Adipocyte (in vitro differentiated cells): Measurements from ENCODE around the gene LDLRAD2.
A peak's percentile ranks its signal among the peaks of the same experiment; 100 is the strongest.

Experiments used
- DNase-seq: peaks from one replicate; pipeline ENCODE4 v3.0.0-alpha.2; 2015; ENCODE audit warnings: low read depth
- H3K27me3 ChIP-seq: replicated peaks from 2 replicates; pipeline ENCODE4 v1.7.0; 2013; ENCODE audit warnings: mild to moderate bottlenecking, low read length, moderate library complexity; ENCODE audit not compliant: control insufficient read depth, insufficient read depth
- H3K36me3 ChIP-seq: 2 replicates; pipeline ENCODE4 v1.7.0; 2013; ENCODE audit warnings: low read length, mild to moderate bottlenecking, moderate library complexity; ENCODE audit not compliant: control insufficient read depth, insufficient read depth, severe bottlenecking
- H3K4me1 ChIP-seq: 2 replicates; pipeline ENCODE4 v1.7.0; 2013; ENCODE audit warnings: mild to moderate bottlenecking, low read length, moderate library complexity; ENCODE audit not compliant: control insufficient read depth, insufficient read depth
- H3K4me3 ChIP-seq: 2 replicates; pipeline ENCODE4 v1.7.0; 2013; ENCODE audit warnings: mild to moderate bottlenecking, low read length, moderate library complexity
- H3K9ac ChIP-seq: 2 replicates; pipeline ENCODE4 v1.7.0; 2013; ENCODE audit warnings: mild to moderate bottlenecking, low read length, moderate library complexity
- H3K9me3 ChIP-seq: 2 replicates; pipeline ENCODE4 v1.7.0; 2013; ENCODE audit warnings: mild to moderate bottlenecking, low read length, moderate library complexity; ENCODE audit not compliant: control insufficient read depth

The LDLRAD2 gene

DNA sequence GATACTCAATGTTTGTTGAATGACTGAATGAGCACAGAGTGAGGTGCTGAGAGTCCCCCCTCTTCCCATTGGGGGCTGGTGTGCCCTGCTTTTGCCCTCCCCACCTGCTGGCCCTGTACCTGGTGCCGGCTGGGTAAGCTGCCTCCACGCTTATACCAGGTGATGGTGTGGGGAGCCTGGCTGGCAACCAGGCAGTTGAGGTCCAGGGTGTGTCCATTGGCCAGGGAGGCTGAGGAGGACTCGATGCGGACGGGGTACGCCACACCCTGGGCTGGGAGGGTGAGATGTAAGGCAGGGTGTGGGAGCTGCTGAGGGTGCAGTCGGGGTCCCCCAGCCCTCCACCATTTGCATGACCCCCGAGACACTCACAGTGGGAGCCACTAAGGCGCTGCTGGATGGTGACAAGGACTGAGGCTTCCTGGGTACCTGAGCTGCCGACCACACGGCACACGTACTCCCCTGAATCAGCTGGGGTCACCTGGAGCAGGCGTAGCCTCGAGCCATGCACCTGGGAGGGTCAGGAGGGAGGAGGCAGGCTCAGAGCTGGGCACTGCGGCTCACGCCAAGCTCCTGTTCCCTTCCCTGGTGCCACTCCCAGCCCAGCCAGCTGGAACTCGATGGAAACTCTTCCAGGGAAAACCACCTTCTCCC is 36.6 kb downstream of the LDLRAD2 start:
- no peak overlapping the region for H3K9ac ChIP-seq
- H3K4me1 ChIP-seq = no peaks in the 10 kb centered on the region
- H3K36me3 ChIP-seq = peaks cover 97% of the 10 kb centered on the region
- H3K27me3 ChIP-seq = no peaks in the 10 kb centered on the region
- H3K9me3 ChIP-seq = no peaks in the 10 kb centered on the region
- no peak for DNase-seq
- H3K4me3 ChIP-seq = no peak overlapping the region

DNA sequence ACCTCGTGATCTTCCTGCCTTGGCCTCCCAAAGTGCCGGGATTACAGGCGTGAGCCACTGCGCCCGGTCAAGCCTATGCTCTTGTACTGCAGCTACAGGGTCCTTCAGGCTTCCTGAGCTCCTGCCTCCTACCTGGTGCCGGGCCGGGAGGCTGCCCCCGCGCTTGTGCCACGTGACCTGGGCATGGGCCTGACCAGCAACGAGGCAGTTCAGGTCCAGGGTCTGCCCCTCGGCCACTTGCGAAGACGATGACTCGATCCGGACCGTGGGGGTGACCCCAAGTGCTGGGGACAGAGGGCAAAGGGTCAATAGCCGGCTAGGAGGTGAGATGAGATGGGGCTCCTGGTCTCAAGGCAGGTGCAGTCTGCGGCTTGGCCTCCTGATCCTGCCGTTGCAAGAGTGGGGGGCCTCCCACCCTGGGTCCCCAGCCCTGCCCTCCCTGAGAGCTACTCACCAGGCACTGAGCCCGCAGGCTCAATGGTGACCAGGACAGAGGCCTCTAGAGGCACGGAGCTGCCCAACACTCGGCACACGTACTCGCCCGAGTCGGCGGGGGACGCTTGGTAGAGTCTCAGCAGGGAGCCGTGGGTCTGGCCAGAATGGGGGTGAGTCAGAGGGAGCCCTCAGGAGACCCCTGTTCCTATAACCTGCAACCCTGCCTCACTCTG is 38.0 kb downstream of the LDLRAD2 start:
- no peak overlapping the region for H3K9ac ChIP-seq

DNA sequence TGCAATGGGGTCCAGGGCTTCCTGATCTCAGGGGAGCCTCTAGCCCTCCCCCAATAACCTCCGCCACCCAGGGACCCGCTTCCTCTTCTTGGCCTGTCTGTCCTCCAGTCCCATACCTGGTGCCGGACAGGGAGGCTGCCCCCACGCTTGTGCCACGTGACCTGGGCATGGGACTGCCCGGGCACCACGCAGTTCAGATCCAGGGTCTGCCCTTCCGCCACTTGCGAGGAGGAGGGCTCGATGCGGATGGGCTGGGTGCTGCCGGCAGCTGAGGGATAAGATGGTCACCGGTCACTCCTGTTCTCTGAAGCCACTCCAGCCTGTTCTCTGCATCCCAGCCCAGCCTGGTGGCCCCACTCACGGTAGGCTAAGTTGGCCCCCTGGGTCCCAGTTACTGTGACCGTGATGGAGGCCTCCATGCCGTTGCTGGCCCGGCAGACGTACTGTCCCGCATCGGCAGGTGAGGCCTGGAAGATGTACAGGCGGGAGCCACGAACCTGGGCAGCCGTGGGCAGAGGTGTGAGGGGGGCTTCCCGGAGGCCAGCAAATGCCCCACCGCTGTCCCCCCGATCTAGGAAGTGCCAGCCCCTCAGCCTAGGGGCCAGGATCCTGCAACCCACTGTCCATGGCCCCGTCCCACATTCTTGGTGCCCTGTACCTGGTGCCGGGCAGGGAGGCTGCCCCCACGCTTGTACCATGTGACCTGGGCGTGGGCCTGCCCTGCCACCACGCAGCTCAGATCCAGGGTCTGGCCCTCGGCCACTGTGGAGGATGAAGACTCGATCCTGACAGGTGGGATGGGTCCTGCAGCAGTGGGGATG is 39.6 kb downstream of the LDLRAD2 start:
- H3K36me3 ChIP-seq = peaks cover 97% of the 10 kb centered on the region

More for the DNA sequence above, 38.0 kb downstream of the LDLRAD2 start:
- Histone ChIP-seq H3K9me3 (no peaks in the 10 kb centered on the region), H3K36me3 (peaks cover 97% of the 10 kb centered on the region), H3K4me3 (no peak overlapping the region), H3K27me3 (no peaks in the 10 kb centered on the region), H3K4me1 (no peaks in the 10 kb centered on the region)
- no peak for DNase-seq

DNA sequence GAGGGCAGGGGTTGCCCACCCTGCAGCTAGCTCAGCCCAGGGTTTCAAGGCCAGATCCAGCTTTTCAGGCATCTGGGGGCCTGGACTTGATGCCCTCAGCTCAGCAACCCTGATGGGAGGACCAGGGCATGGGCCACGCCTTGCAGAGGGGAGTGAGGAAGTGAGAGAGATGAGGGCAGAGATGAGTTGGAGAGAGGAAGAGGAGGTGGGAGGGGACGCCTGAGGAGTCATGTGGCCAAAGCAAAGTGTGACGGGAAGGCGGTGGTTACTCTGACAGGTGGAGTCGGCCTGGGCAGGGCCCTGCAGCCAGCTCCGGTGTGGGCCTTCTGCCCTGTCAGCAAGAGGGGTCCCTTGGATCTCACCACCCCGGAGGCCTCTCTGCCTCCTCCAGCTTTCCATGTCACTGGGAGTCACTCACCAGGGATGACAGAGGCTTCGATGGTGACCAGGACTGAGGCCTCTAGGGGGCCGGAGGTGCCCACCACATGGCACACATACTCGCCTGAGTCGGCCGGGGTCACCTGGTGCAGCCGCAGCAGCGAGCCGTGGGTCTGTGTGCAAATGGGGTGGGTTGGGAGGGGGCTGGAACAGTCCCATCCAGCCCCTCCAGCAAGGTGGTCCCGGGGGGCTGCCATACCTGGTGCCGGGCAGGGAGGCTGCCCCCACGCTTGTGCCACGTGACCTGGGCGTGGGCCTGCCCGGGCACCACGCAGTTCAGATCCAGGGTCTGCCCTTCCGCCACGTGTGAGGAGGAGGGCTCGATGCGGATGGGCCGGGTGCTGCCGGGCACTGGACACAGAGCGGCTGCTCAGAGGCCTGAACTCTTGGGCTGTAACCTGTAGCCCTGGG is 40.4 kb downstream of the LDLRAD2 start:
- H3K4me1 ChIP-seq = peaks cover under 1% of the 10 kb centered on the region
- no peak overlapping the region for H3K4me3 ChIP-seq
- no peaks in the 10 kb centered on the region for H3K9me3 ChIP-seq
- no peak overlapping the region for H3K9ac ChIP-seq
- H3K36me3 ChIP-seq = peaks cover 97% of the 10 kb centered on the region
- no peak for DNase-seq
- no peaks in the 10 kb centered on the region for H3K27me3 ChIP-seq

More for the DNA sequence above, 39.6 kb downstream of the LDLRAD2 start:
- no peaks in the 10 kb centered on the region for H3K27me3 ChIP-seq
- H3K9me3 ChIP-seq = no peaks in the 10 kb centered on the region
- no peak overlapping the region for H3K9ac ChIP-seq
- H3K4me3 ChIP-seq = no peak overlapping the region
- H3K4me1 ChIP-seq = no peaks in the 10 kb centered on the region
- DNase-seq = no peak

DNA sequence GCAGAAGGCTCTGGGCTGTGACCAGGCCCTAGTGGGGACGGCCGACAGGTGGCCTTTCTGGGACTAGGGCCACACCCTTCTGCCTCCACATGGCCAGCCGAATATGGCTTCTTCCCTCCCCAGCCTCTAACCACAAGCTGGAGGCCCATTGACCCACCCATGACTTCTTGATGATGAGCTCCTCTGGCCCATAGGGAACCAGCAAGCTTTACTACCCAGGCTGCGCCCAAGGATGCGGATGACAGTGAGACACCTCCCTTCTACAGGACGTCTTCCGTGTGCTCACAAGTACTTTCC is 41.0 kb downstream of the LDLRAD2 start:
- Histone ChIP-seq H3K4me3 (no peak overlapping the region), H3K27me3 (no peaks in the 10 kb centered on the region), H3K9me3 (no peaks in the 10 kb centered on the region), H3K9ac (no peak overlapping the region), H3K36me3 (peaks cover 97% of the 10 kb centered on the region), H3K4me1 (peaks cover 6% of the 10 kb centered on the region)
- no peak for DNase-seq

DNA sequence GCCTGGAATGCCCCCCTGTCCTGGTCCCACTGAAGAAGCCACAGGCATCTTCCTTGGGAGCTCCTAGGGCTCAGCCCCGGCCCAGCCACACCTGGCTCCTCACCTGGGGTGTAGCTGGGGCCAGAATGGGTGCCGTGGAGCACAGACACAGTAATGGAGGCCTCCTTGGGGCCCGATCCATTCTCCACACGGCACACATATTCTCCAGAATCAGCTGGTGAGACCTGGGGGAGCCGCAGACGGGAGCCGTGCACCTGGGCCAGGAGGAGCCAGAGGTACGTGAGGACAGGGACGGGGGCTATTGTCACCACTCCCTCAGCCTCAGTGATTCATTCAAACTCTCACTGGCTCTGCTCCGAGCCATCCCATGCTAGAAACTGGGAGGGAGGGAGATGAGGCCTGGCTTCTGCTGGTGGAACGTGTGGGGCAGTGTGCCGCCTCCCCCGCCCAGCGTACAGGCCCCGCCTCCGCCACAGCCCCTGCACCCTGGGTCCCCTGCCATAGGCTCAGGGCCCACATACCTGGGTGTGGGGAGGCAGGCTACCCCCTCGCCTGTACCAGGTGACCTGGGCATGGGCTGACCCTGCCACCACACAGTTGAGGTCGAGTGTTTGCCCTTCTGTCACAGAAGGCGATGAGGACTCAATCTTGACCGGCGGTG is 42.2 kb downstream of the LDLRAD2 start:
- peaks cover 97% of the 10 kb centered on the region for H3K36me3 ChIP-seq
- H3K9me3 ChIP-seq = no peaks in the 10 kb centered on the region
- H3K4me3 ChIP-seq = no peak overlapping the region
- H3K4me1 ChIP-seq = peaks cover 12% of the 10 kb centered on the region
- H3K9ac ChIP-seq = no peak overlapping the region
- DNase-seq = no peak
- H3K27me3 ChIP-seq = no peaks in the 10 kb centered on the region

DNA sequence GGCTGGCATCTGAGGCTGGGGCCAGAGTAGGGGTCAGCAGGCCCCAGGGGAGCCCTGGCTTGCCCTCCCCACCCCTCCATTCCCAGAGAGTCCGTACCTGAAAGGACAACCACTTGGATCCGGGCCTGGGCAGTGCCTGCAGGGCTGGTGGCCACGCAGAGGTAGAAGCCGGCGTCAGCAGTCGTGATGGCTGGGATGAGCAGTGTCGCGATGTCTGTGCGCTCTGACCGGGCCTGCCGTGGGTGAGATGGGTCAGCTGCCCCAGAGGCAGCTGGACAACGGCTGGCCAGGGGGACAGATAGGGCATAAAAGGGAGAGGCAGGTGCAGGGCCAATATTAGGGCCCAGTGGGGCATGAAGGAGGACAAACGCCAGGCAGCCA is 42.7 kb downstream of the LDLRAD2 start:
- H3K9me3 ChIP-seq = no peaks in the 10 kb centered on the region
- no peaks in the 10 kb centered on the region for H3K27me3 ChIP-seq
- H3K4me3 ChIP-seq = no peak overlapping the region
- H3K4me1 ChIP-seq = peaks cover 12% of the 10 kb centered on the region
- H3K9ac ChIP-seq = no peak overlapping the region
- DNase-seq = no peak
- H3K36me3 ChIP-seq = peaks cover 97% of the 10 kb centered on the region

DNA sequence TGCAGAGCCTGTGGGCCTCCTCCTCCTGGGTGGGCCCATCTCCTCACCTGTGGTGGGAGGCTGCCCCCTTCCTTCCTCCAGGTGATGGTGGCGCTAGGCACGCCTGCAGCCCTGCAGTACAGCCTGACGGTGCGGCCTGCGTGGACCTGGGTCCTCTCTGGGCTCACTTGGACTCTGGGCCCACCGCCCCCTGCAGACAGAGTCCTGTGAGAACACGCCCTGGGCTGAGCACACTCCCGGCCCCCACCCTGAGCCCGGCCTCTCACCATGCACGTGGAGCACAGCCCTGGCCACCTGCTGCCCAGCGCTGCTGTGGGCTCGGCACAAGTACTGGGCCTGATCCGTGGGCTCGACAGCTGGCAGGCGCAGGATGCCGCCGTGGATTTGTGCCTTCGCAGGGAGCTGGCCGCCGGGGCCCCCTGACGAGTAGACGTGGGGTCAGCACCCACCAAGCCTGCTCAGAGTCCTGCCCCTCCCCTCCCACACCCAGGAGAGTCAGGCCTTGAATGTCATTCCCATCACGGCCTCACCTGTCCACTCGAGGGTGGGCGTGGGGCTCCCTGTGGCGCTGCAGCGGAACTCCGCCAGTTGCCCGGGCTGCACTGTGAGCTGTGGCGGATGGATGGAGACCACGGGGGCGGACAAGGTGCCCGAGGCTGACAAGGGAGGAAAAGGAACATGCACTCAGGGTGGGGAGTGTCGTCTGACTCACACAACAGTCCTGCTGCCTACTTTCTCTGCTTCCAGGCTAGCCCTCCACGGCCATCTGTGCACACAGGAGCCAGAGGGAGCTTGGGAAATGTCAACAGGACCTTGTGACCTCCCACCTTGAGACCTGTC is 43.4 kb downstream of the LDLRAD2 start:
- H3K9ac ChIP-seq = no peak overlapping the region
- no peaks in the 10 kb centered on the region for H3K9me3 ChIP-seq
- no peak overlapping the region for H3K4me3 ChIP-seq
- no peaks in the 10 kb centered on the region for H3K27me3 ChIP-seq
- H3K4me1 ChIP-seq = peaks cover 12% of the 10 kb centered on the region
- H3K36me3 ChIP-seq = peaks cover 97% of the 10 kb centered on the region
- no peak for DNase-seq

DNA sequence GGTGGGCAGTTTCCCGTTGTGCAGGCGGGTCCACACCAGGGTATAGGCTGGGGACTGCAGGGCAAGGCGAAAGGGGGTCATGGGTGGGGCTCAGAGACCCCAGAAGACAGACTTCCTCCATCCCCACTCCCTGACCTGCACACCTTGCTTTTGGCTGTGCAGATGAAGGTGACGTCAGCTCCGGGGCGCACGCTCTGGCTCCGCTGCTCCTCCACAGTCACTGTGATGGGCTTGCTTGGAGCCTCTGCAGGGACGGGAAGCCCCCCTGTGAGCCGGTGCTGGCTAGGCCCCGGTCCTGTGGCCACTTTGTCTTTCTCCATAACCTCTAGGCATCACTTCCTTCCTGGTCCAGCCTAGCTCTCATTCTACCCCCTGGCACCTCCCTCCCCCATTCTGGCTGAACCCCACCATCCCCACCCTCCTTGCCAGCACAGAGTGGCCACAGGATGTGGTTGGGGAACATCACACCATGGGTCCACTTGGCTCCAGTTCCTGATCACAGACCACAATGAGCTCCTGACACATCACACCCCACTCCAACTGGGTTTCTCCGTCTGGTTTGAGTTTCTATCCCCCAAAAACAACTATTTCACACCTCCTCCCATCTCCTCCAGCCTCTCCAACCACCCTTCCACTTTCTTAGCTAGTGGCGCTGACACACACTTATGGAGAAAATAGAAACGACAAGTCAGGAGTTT is 45.2 kb downstream of the LDLRAD2 start:
- Histone ChIP-seq H3K27me3 (no peaks in the 10 kb centered on the region), H3K4me3 (no peak overlapping the region), H3K9me3 (no peaks in the 10 kb centered on the region), H3K4me1 (peaks cover 17% of the 10 kb centered on the region), H3K9ac (peak overlapping the region; percentile 8), H3K36me3 (peaks cover 97% of the 10 kb centered on the region)
- DNase-seq = no peak
